HG02884 (cell line): Measurements from ENCODE around the gene TMEM141.
"Not testable (repeated sequence)": the region's sequence is repeated elsewhere in the genome, so short reads cannot be mapped to it uniquely, and the experiment has no call there.

Source experiments
- ATAC-seq: cut with Tn5 transposase; IDR thresholded peaks from one replicate; pipeline ENCODE4 v1.9.1; 2021; ENCODE audit warnings: mild to moderate bottlenecking, moderate library complexity; ENCODE audit not compliant: unreplicated experiment

Gene TMEM141

DNA sequence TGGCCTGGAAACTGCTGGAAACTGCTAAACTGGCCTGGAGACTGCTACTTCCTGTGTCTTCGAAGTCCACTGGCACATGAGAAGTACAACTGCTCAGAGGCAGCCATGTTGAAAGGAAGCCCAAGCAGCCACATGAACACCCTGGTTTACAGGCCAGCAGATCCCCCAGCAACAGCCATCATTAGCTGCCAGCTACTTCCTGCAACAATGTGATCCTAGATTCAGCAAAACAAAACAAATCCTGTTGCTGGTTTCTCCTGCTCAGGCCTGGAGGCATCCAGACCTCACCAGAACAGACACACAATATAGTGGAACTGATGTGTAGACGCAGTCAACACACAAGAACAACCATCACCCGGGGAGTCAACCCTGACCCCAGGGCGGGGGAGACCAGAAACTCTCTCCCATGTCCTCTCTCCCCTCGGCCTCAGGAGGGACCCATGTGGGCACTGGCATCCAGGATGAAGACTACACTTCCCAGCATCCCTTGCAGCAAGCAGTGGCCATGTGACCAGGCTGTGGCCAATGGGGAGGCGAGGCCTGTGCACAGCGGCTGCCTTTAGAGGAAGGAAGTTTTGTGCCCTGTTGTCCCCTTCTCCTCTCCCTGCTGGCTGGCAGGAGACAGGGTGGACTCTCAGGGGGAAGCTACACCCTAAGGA, 17.6 kb upstream of the TMEM141 start:
- ATAC-seq, result no peak

DNA sequence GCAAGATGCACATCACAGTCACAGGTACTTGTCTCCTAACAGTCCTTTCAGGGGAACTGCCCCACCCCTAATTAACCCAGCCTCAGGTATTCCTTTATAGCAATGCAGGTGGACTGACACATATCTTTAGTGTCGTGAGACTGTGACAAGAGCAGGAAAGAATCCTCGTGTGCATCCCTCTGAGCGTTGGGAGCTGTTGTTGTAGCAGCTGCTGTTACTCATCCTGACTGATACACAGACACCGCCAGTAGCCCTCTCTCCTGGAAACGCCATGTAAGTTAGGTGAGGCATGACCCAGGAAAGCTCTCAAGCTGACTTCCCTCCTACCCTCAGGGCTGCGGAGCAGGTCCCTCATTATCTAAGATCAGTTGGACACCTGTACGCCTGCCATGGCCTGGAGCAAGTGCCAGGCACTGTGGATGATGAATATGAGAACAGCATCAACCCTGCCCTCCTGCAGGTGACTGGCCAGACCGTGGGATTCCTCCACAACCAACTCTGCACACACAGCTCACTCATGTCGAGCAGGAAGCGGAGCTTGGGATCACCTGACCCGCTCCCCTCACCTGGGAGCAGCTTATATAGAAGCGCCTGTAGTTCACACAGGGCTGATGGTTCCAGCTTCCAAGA, 16.6 kb upstream of the TMEM141 start:
- no peak for ATAC-seq

DNA sequence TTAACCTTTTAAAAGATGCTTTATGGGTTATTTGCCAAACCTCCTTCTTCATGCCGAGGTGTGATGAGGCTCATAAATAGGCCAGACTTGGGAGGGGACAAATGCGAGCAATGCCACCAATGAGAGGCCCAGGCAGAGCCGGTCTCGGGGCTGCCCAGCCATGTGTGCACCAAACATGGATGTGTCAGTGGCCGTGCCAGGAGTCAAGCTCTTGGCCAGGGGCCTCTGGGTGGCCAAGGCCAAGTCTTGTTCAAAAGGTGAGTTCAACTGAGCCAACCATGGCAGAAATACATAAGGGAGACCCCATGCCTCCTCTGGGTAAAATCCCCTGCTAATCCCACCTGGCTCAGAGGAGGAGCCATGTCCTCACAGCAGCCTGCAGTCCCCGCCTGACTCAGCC, 16.0 kb upstream of the TMEM141 start:
- ATAC-seq, result no peak

DNA sequence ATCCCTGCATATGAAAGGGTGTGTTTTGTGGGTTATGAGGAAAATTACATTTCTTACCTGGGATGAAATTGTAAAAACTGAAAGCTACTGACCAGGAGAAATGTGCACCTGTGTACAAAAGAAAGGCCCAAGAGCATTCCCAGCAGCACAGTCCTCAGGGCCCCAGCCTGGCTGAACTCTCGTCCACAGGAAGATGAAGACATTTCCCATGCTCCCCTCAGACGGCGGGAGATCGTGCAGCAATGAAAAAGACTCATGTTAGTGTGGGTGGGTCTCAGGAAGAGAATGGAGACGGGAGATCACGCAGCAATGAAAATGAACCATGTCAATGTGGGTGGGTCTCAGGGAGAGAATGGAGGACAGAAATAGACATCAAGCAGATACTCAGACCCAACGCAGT, 14.2 kb upstream of the TMEM141 start:
- ATAC-seq, result no peak

DNA sequence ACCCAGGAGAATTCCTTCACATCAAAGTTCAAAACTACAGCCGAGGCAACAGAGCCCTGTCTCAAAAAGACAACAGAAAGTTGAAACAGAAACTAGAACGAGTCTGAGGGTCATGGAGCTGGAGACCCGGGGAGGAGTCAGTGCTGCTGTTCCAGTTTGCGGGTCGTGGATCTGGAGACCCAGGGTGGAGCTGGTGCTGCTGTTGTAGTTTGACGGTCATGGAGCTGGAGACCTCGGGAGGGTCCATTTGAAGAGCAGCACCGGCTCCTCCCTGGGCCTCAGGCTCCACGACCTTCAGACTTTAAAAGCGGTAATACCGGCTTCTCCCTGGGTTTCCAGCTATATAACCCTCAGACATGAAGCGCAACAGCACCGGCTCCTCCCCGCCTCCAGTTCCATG, 13.8 kb upstream of the TMEM141 start:
- no peak for ATAC-seq

DNA sequence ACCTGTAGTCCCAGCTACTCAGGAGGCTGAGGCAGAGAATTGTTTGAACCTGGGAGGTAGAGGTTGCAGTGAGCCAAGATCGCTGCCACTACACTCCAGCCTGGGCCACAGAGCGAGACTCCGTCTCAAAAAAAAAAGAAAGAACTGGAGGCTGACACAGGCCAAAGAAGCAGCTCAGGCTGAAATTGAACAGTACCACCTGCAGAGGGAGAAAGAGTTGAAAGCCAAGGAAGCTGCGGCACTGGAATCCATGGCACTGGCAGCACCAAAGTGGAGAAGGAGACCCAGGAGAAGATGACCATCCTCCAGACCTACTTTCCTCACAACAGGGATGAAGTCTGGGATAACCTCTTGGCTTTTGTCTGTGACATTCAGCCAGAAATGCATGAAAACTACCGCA, 11.3 kb upstream of the TMEM141 start:
- no peak for ATAC-seq

DNA sequence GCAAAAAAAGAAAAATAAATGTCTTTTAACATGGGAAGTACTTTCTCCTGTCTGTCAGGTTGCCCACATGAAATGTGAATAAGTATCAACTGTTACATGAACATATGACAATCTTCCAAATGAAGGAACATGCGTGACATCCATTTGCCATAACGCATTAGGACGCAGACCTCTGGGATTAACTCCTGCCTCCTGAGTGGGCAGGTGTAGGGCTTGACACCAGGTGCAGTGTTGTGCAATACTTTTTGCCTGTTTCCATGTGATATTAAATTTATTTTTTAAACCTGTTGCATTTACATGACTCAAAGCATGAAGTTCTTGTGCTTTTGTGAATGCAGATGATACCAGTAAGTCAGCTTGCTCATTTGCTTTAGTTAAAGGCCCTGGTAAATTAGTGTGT, 8.7 kb upstream of the TMEM141 start:
- ATAC-seq, result no peak

DNA sequence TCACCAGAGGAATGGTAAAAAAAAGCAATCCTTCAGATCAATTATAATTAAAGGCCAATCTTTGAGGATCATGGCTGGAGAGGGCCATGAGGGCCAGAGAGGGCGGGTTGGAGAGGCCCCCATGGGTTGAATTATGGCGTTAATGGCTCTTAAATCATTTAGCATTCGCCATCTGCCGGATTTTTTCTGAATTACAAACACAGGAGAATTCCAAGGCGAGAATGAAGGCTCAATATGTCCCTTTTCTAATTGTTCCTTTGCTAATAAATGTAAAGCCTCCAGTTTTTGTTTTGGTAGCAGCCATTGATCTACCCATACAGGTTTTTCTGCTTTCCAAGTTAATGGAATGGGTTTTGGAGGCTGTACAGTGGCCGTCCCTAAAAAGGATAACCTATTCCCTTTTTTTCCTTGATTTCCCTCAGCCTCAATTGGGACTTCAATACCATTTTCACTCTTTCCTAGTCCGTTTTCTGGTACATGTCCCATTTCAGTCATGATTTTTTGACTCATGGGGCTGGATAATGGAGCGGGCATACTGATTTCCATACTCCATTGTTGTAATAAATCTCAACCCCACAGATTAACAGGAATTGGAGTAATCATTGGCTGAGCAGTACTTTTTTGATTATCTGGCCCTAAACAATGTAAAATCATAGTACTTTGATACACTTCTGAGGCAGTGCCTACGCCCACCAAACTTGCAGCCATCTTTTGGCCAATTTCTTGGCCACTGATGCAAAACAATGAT, 6.7 kb upstream of the TMEM141 start:
- no peak for ATAC-seq

DNA sequence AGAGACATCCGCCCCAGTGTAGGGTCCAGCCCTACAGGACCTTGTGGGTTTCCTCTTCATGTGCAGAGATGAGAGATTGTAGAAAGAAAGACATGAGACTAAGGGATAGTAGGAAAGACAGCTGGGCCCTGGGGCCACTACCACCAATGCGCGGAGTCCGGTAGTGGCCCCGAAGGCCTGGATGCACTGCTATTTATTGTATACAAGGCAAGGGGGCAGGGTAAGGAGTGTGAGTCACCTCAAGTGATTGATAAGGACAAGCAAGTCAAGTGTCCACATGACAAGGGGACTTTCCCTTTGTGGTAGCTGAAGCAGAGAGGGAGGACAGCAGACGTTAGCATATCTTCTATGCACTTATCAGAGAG, 6.2 kb upstream of the TMEM141 start:
- ATAC-seq, result no peak

DNA sequence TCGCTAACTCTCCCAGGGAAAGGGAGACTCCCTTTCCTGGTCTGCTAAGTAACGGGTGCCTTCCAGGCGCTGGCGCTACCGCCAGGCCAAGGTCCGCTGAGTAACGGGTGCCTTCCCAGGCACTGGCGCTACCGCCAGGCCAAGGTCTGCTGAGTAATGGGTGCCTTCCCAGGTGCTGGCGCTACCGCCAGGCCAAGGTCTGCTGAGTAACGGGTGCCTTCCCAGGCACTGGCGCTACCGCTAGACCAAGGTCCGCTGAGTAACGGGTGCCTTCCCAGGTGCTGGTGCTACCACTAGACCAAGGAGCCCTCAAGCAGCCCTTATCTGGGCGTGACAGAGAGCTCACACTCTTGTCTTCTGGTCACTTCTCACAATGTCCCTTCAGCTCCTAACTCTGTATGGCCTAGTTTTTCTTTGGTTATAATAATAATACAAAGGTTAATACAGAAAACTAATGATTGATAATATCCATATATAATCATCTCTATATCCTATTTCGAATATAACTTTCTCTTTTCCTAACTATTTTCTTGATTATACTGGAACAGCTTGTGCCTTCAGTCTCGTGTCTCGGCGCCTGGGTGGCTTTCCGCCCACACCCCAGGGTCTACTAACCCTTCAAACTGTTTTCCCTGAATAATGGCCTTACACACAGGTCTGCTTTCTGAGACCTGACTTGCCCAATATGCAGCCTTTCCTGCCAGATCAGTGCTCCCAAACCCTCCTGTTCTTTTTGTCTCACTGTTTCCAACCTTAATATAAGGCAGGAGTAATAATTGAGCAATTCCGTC, 5.4 kb upstream of the TMEM141 start:
- not testable (repeated sequence) for ATAC-seq

DNA sequence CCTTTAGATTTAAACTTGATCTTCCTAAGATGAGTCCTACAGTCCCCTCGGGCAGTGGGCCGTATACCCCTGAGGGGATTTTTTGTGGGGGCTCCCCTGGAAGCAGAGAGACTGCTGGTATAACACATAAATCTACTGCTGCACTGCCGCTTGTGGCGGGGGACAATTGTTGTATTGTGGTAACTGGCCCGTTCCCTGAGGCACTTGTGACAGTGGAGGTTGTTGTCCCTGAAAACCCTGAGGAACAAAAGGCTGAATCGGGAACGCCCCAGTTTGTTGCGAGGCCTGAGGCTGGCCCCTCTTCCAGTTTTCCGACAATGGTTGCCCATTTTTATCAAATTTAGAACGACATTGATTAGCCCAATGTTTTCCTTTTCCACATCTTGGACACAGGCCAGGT, 4.7 kb upstream of the TMEM141 start:
- ATAC-seq, result no peak

DNA sequence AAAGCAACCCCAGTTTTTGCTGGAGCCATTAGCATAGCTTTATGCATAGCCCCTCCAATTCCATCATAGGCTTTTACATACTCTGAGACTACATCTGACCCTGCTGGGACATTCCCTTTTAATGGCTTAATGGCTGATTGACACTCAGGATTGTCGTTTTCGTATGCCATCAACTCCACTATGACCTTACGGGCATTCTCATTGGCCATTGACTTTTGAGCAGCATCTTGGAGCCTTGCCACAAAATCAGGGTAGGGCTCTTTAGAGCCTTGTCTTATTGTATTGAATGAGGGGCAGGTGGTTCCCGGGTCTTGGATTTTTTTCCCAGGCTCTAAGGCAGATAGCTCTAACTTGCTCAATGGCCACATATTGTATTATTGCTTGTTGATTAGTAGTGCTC, 4.2 kb upstream of the TMEM141 start:
- not testable (repeated sequence) for ATAC-seq

DNA sequence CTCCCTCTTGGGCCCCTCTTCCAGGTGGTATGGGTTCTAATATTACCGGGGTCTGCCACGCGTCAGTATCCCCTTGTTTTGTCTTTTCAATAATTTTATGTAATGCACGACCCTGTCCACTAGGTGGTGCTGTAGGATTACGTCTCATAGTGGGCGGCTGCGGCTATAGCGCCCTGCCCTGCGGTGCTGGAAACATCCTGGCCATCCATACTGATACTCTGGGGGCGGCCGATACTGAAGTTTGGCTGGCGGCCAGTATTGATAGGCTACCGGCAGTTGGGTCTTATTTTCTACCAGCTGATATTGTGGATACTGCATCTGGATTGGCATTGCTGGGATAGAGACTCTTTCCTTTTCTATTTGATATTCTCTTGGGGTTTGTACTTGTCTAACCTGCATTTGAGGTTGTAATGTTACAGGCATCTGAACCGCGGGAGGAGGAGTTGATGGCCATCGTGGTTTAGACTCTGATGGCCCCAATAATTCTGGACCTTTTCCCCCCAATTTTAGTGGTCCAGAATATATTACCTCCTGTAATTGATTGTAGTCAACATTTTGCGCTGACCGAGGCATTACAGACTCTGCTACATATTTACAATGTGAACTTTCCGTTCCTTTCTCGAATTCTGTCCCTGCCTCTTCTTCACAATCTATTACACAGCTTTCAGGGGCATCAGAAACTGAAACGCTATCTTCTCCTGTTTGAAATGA, 3.3 kb upstream of the TMEM141 start:
- no peak for ATAC-seq

DNA sequence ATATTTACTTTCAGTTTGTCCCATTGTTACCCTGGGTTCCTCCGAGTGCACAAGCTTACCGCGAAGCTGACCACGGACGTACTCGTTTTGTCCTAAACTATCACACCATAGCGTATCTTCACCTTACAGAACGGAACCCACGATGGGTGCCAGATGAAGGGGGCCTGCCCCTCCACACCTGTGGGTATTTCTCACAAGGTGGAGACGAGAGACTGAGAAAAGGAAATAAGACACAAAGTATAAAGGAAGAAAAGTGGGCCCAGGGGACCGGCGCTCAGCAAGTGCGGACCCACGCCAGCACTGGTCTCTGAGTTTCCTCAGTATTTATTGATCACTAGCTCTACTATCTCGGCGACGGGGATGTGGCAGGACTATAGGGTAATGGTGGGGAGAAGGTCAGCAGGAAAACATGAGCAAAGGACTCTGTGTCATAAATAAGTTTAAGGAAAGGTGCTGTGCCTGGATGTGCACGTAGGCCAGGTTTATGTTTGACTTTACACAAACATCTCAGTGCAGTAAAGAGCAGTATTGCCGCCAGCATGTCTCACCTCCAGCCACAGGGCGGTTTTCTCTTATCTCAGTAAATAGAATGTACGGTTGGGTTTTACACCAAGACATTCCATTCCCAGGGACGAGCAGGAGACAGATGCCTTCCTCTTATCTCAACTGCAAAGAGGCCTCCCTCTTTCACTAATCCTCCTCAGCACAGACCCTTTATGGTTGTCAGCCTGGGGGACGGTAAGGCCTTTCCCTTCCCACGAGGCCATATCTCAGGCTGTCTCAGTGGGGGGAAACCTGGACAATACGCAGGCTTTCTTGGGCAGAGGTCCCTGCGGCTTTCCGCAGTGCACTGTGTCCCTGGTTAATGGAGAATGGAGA, 2.3 kb upstream of the TMEM141 start:
- ATAC-seq, result not testable (repeated sequence)

DNA sequence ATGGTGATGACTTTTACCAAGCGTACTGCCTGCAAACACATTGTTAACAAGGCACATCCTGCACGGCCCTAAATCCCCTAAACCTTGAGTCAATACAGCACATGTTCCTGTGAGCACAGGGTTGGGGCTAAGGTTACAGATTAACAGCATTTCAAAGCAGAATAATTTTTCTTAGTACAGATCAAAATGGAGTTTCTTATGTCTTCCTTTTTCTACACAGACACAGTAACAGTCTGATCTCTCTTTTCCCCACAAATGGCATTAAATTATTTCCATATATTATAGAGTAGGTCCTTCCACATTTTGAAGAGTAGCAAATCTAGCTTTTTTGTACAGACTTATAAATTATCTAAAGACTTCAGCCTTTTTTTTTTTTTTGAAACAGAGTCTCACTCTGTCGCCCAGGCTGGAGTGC, 1.6 kb upstream of the TMEM141 start:
- ATAC-seq, result no peak

DNA sequence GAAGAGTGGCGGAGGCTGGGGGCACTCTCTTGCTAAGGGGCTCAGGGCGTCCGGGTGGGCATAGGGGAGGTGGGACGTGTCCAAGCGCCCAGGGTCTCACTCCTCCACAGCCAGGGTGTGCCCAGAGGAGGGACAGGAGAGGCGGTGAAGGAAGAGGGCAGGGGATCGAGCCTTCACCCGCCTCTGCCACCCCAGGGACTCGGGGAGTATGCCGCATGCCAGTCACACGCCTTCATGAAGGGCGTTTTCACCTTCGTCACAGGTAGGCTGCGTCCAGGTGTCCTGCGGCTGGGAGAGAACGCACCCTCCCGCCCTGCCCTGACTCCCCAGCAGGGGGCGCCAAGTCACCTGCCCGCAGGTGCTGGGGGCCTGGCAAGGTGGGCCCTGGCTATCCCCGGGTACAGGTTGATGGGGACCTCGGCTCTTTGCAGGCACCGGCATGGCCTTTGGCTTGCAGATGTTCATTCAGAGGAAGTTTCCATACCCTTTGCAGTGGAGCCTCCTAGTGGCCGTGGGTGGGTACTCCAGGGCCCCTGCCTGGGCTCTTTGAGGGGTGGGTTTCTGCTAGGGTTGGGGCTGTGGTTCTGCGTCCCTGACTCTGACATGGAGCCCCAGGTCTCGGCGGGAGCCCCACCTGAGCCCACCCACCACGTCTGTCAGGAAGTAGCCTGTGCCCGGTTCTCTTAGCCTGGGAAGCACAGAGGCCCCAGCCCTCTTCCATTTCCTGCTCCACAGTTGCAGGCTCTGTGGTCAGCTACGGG, 552 bp downstream of the TMEM141 start:
- peak; percentile 15 for ATAC-seq

DNA sequence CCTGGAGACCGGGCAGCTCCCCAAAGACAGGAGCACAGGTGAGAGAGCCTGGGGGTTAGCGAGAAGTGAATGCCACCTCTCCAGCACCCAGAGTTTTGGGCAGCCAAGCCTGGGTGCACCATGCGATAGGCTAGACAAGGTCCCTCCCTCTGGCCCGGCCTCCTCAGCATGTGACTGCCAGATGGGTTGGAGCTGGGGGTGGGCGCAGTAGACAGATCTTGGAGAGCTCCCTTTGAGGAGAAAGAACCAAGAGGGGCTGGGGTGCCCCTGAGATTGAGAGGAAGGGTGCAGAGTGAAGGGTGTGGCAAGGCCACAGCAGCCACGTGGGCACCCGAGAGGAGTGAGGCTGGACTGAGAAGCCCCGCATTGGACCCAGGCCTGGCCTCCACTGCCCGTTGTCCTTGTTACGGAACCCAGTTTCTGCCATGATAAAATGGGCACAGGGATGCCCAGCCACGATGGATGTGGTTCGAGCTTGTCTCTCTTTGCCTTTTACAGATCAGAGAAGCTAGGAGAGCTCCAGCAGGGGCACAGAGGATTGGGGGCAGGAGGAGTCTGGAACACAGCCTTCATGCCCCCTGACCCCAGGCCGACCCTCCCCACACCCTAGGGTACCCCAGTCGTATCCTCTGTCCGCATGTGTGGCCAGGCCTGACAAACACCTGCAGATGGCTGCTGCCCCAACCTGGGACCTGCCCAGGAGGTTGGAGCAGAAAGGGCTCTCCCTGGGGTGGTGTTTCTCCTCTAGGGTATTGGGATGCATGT, 1.4 kb downstream of the TMEM141 start:
- ATAC-seq, result no peak
